Psoas muscle (tissue), 8 donors: ENCODE data around the gene RNF10. TPM values are rescaled to one million over a fixed set of nuclear protein-coding genes. Genes with fewer than 3 reads are reported as not detected.

Experiments
- ATAC-seq, 4 donors: fragments of 200-7000 bp; cut with Tn5 transposase; one replicate each; pipeline ENCODE4 v1.9.1; 2020; ENCODE audit warnings: moderate library complexity in 3 of 4, mild to moderate bottlenecking in 2 of 4
- DNase-seq, 2 donors: peaks; one replicate each; pipeline ENCODE4 v3.0.0-alpha.2; 2020
- H3K27ac ChIP-seq: fragments of 200-600 bp; one replicate; pipeline ENCODE4 v1.8.0; 2022
- H3K27me3 ChIP-seq, 3 donors: fragments of 200-600 bp in 1 of 3; one replicate each; pipeline versions ENCODE4 v1.6.1 to v1.8.0; 2013 to 2022; ENCODE audit warnings: low read length in 2 of 3, mild to moderate bottlenecking in 2 of 3, moderate library complexity in 1 of 3; ENCODE audit not compliant: insufficient read depth in 3 of 3
- H3K36me3 ChIP-seq, 2 donors: fragments of 200-600 bp in 1 of 2; one replicate each; pipeline versions ENCODE4 v1.6.1 to v1.8.0; 2013 to 2022; ENCODE audit warnings: low read depth in 1 of 2, mild to moderate bottlenecking in 1 of 2, moderate library complexity in 1 of 2; ENCODE audit not compliant: insufficient read depth in 1 of 2
- H3K4me1 ChIP-seq: fragments of 200-600 bp; one replicate; pipeline ENCODE4 v1.8.0; 2022
- H3K4me3 ChIP-seq: fragments of 200-600 bp; one replicate; pipeline ENCODE4 v1.8.0; 2022; ENCODE audit warnings: mild to moderate bottlenecking
- H3K9me3 ChIP-seq: fragments of 200-600 bp; one replicate; pipeline ENCODE4 v1.8.0; 2022
- CTCF ChIP-seq: fragments of 200-600 bp; IDR thresholded peaks from one replicate; pipeline ENCODE4 v1.8.0; 2022; ENCODE audit warnings: antibody characterized with exemption
- WGBS, 3 donors: extraction: QIAGEN DNeasy Blood & Tissue Kit; methylation state at CpG; one replicate each; pipeline versions ENCODE4 v1.1.6 to v1.1.7; 2013; 5-methylcytosine and 5-hydroxymethylcytosine counted together
- intact Hi-C, 2 donors: fragments of 100-400 bp; cut with DNase I; formaldehyde crosslinking; loops; one replicate each; pipeline versions ENCODE4 v1.11.0 to v1.14.2; 2022
- polyA plus RNA-seq, 3 donors: library from polyadenylated mRNA; stranded (reverse); fragments of 200-250 nt; gene quantifications; one replicate each; pipeline ENCODE4 v1.2.3, GENCODE V29; 2013
- total RNA-seq, 4 donors: library from RNA; stranded (reverse); fragmentation: NEBNext Ultra II Directional in 2 of 4; extraction: Animal tissue kit (Norgen Biotek cat#: 25700) in 2 of 4; gene quantifications; one replicate each; pipeline versions ENCODE4 v1.2.1 to v1.2.4, GENCODE V29; 2021 to 2023
- donor health status: healthy with polysubstance abuse.
- donor health status: DM: no; HTN: no; CAD: no; lungs with moderate emphysema.
- donor health status: Bipolar disorder and iron deficiency.
- donor health status: healthy.
- donor health status: DM: yes; HTN: yes; CAD: no.
- donor health status: DM: no; HTN: no; CAD: no.
- donor health status: DM: no; HTN: no; CAD: no.
- donor health status: DM: yes; HTN: yes; CAD: no.

The RNF10 gene
- total and polyA plus RNA-seq, 7 donors = 296 to 624 (median 324) TPM

GRCh38 chr12:120625557-120626419 lies 91.6 kb downstream of the RNF10 start:
- DNase-seq = no peak

More at GRCh38 chr12:120625557-120626419, 91.6 kb downstream of the RNF10 start:
- intact Hi-C loops = no loop called here
- Histone ChIP-seq H3K4me1 (no peaks in the 10 kb centered on the region), H3K27me3 (peaks cover 0 to 1% (median 0%) of the 10 kb centered on the region in 3 donors), H3K36me3 (no peaks in the 10 kb centered on the region), H3K27ac (no peak overlapping the region), H3K4me3 (no peak overlapping the region), H3K9me3 (no peaks in the 10 kb centered on the region)
- no peak for TF ChIP-seq CTCF
- ATAC-seq = no peak
- WGBS, 3 donors = 74 to 79% (median 78%) methylated on average over 25 to 26 of the region's 26 CpGs

Other genes with a start within 250 kb of the RNF10 start
- gene RNU4-2, start 242.5 kb upstream of the RNF10 start, total RNA-seq = over 10,000 TPM in 3 of 4 donors, 1,000 to 10,000 TPM in 1; 9,511 to 17,387 (median 16,401) TPM
- not detected for gene RNU4-2, start 242.5 kb upstream of the RNF10 start, polyA plus RNA-seq
- gene RNU4-1, start 241.1 kb upstream of the RNF10 start, total RNA-seq = 1,000 to 10,000 TPM; 1,144 to 3,144 (median 2,601) TPM
- gene RNU4-1, start 241.1 kb upstream of the RNF10 start, polyA plus RNA-seq = not detected
- gene SIRT4, start 232.0 kb upstream of the RNF10 start, total RNA-seq = 1 to 10 TPM; 2.3 to 7.7 (median 4.8) TPM
- gene SIRT4, start 232.0 kb upstream of the RNF10 start, polyA plus RNA-seq = 10 to 100 TPM in 1 of 3 donors, 1 to 10 TPM in 2; 3.4 to 10.7 (median 5.4) TPM
- 1 to 10 TPM in 1 of 4 donors, not detected in 3; 1.0 TPM for gene PLA2G1B, start 206.6 kb upstream of the RNF10 start, total RNA-seq
- gene PLA2G1B, start 206.6 kb upstream of the RNF10 start, polyA plus RNA-seq = under 1 TPM in 2 of 3 donors, not detected in 1; 0.39 to 0.81 TPM
- gene MSI1, start 165.2 kb upstream of the RNF10 start, total RNA-seq = under 1 TPM in 2 of 4 donors, not detected in 2; 0.06 to 0.20 TPM
- under 1 TPM in 2 of 3 donors, not detected in 1; 0.03 to 0.04 TPM for gene MSI1, start 165.2 kb upstream of the RNF10 start, polyA plus RNA-seq
- 10 to 100 TPM; 34.4 to 52.6 (median 38.5) TPM for gene COX6A1, start 96.2 kb upstream of the RNF10 start, total RNA-seq
- 100 to 1,000 TPM in 1 of 3 donors, 10 to 100 TPM in 2; 58.1 to 211 (median 96.6) TPM for gene COX6A1, start 96.2 kb upstream of the RNF10 start, polyA plus RNA-seq
- gene TRIAP1, start 88.0 kb upstream of the RNF10 start, total RNA-seq = 10 to 100 TPM; 24.4 to 37.3 (median 31.0) TPM
- 100 to 1,000 TPM in 1 of 3 donors, 10 to 100 TPM in 2; 42.8 to 111 (median 60.2) TPM for gene TRIAP1, start 88.0 kb upstream of the RNF10 start, polyA plus RNA-seq
- 10 to 100 TPM in 2 of 4 donors, 1 to 10 TPM in 2; 8.7 to 17.6 (median 10.1) TPM for gene GATC, start 87.9 kb upstream of the RNF10 start, total RNA-seq
- gene GATC, start 87.9 kb upstream of the RNF10 start, polyA plus RNA-seq = 10 to 100 TPM in 1 of 3 donors, 1 to 10 TPM in 2; 6.4 to 16.5 (median 8.5) TPM
- 10 to 100 TPM; 24.9 to 34.8 (median 33.0) TPM for gene SRSF9, start 64.6 kb upstream of the RNF10 start, total RNA-seq
- 10 to 100 TPM; 26.4 to 53.8 (median 36.1) TPM for gene SRSF9, start 64.6 kb upstream of the RNF10 start, polyA plus RNA-seq
- gene DYNLL1, start 38.2 kb upstream of the RNF10 start, total RNA-seq = 100 to 1,000 TPM in 1 of 4 donors, 10 to 100 TPM in 3; 30.1 to 116 (median 68.2) TPM
- gene DYNLL1, start 38.2 kb upstream of the RNF10 start, polyA plus RNA-seq = 100 to 1,000 TPM in 2 of 3 donors, 10 to 100 TPM in 1; 62.0 to 155 (median 144) TPM
- gene COQ5, start 5.2 kb upstream of the RNF10 start, total RNA-seq = 10 to 100 TPM; 33.1 to 52.8 (median 45.7) TPM
- 10 to 100 TPM; 53.4 to 81.4 (median 55.4) TPM for gene COQ5, start 5.2 kb upstream of the RNF10 start, polyA plus RNA-seq
- 10 to 100 TPM in 3 of 4 donors, 1 to 10 TPM in 1; 9.8 to 20.2 (median 17.0) TPM for gene POP5, start 47.0 kb downstream of the RNF10 start, total RNA-seq
- gene POP5, start 47.0 kb downstream of the RNF10 start, polyA plus RNA-seq = 10 to 100 TPM; 18.9 to 30.4 (median 27.7) TPM
- 1 to 10 TPM; 1.6 to 4.8 (median 2.6) TPM for gene CABP1, start 106.3 kb downstream of the RNF10 start, total RNA-seq
- gene CABP1, start 106.3 kb downstream of the RNF10 start, polyA plus RNA-seq = 1 to 10 TPM; 2.2 to 2.3 (median 2.3) TPM
- gene MLEC, start 152.8 kb downstream of the RNF10 start, total RNA-seq = 10 to 100 TPM; 49.2 to 63.8 (median 60.9) TPM
- gene MLEC, start 152.8 kb downstream of the RNF10 start, polyA plus RNA-seq = 100 to 1,000 TPM in 1 of 3 donors, 10 to 100 TPM in 2; 30.7 to 102 (median 34.5) TPM
- 10 to 100 TPM in 1 of 4 donors, 1 to 10 TPM in 3; 7.5 to 10.9 (median 7.9) TPM for gene UNC119B, start 176.1 kb downstream of the RNF10 start, total RNA-seq
- gene UNC119B, start 176.1 kb downstream of the RNF10 start, polyA plus RNA-seq = 1 to 10 TPM; 4.3 to 9.4 (median 8.3) TPM
- gene ACADS, start 191.5 kb downstream of the RNF10 start, total RNA-seq = 100 to 1,000 TPM in 2 of 4 donors, 10 to 100 TPM in 2; 81.9 to 109 (median 102) TPM
- gene ACADS, start 191.5 kb downstream of the RNF10 start, polyA plus RNA-seq = 100 to 1,000 TPM; 106 to 120 (median 106) TPM